GM19395 (cell line): ENCODE measurements around the gene OR1S1.
"Not testable (repeated sequence)": the region's sequence is repeated elsewhere in the genome, so short reads cannot be mapped to it uniquely, and the experiment has no call there.

ENCODE experiments used
- ATAC-seq: cut with Tn5 transposase; IDR thresholded peaks from one replicate; pipeline ENCODE4 v1.9.1; 2021; ENCODE audit warnings: mild to moderate bottlenecking, moderate library complexity; ENCODE audit not compliant: unreplicated experiment

Gene OR1S1

GRCh38 chr11:58212420-58212819 is at the start of gene OR1S1:
Gene OR1S1 (plus strand): TSS chr11:58212720.
- ATAC-seq = not testable (repeated sequence)

GRCh38 chr11:58164389-58164788 is 48.1 kb upstream of the OR1S1 start:
- no peak for ATAC-seq

- no peak for ATAC-seq
Observed at GRCh38 chr11:58164990-58165389, 47.5 kb upstream of the OR1S1 start.

- no peak for ATAC-seq
Observed at GRCh38 chr11:58165504-58166106, 46.9 kb upstream of the OR1S1 start.

- ATAC-seq = no peak
Observed at GRCh38 chr11:58177409-58178054, 35.0 kb upstream of the OR1S1 start.

- no peak for ATAC-seq
Observed at GRCh38 chr11:58178444-58178843, 34.1 kb upstream of the OR1S1 start.

- ATAC-seq = no peak
Observed at GRCh38 chr11:58179648-58180047, 32.9 kb upstream of the OR1S1 start.

- ATAC-seq = no peak
Observed at GRCh38 chr11:58186938-58187337, 25.6 kb upstream of the OR1S1 start.

- ATAC-seq = no peak
Observed at GRCh38 chr11:58188770-58189169, 23.8 kb upstream of the OR1S1 start, which contains the start of gene OR9Q2. Gene OR9Q2 (plus strand): TSS chr11:58189070. CDS start chr11:58190491, 1,421 bp downstream.

- ATAC-seq = no peak
Observed at GRCh38 chr11:58192229-58192628, 20.3 kb upstream of the OR1S1 start.

GRCh38 chr11:58193391-58193790 is 19.1 kb upstream of the OR1S1 start:
- ATAC-seq = no peak

- no peak for ATAC-seq
Observed at GRCh38 chr11:58195939-58196338, 16.6 kb upstream of the OR1S1 start.

- no peak for ATAC-seq
Observed at GRCh38 chr11:58199271-58199670, 13.2 kb upstream of the OR1S1 start.

GRCh38 chr11:58204042-58204441 is 8.5 kb upstream of the OR1S1 start, which contains the start of gene OR1S2:
Gene OR1S2 (minus strand): TSS chr11:58204142. CDS start chr11:58204142, 0 bp downstream.
- ATAC-seq = no peak

GRCh38 chr11:58216476-58216875 is 4.0 kb downstream of the OR1S1 start:
- ATAC-seq = no peak

- ATAC-seq = no peak
Observed at GRCh38 chr11:58222721-58223120, 10.2 kb downstream of the OR1S1 start.

GRCh38 chr11:58227956-58228615 is 15.6 kb downstream of the OR1S1 start:
- no peak for ATAC-seq

GRCh38 chr11:58243954-58244353 is 31.4 kb downstream of the OR1S1 start:
- no peak for ATAC-seq

- no peak for ATAC-seq
Observed at GRCh38 chr11:58254936-58255335, 42.4 kb downstream of the OR1S1 start.

GRCh38 chr11:58259983-58260382 is 47.5 kb downstream of the OR1S1 start:
- no peak for ATAC-seq
